Body of pancreas (tissue), 4 donors: ENCODE results near the gene TSPEAR. TPM values are rescaled to one million over a fixed set of nuclear protein-coding genes. Genes with fewer than 3 reads are reported as not detected.

Experiments
- ATAC-seq: fragments of 150-250 bp; one replicate; pipeline ENCODE4 v1.9.1; 2016
- DNase-seq, 4 donors: peaks; one replicate each; pipeline ENCODE4 v3.0.0-alpha.2; 2019
- H3K27ac ChIP-seq, 4 donors: fragments of 200-600 bp; sonication (generic); 1 replicate in 3 of 4; 2 replicates in 1 of 4; pipeline versions ENCODE4 v1.5.1 to v1.6.1; 2016 to 2019; ENCODE audit warnings: mild to moderate bottlenecking in 1 of 4, mixed read lengths in 1 of 4, moderate library complexity in 1 of 4
- H3K27me3 ChIP-seq, 2 donors: fragments of 200-600 bp; sonication (generic); one replicate each; pipeline ENCODE4 v1.6.0; 2016; ENCODE audit warnings: mild to moderate bottlenecking in 1 of 2
- H3K36me3 ChIP-seq, 2 donors: fragments of 200-600 bp; sonication (generic); replicated peaks in 1 of 2; 2 replicates each; pipeline ENCODE4 v1.5.1; 2016; ENCODE audit warnings: low read depth in 2 of 2; ENCODE audit not compliant: insufficient read depth in 1 of 2
- H3K4me1 ChIP-seq: fragments of 200-600 bp; sonication (generic); one replicate; pipeline ENCODE4 v1.6.0; 2016
- H3K4me3 ChIP-seq, 2 donors: fragments of 200-600 bp; sonication (generic); 1 replicate in 1 of 2; 2 replicates in 1 of 2; pipeline ENCODE4 v1.5.1; 2016 to 2019
- H3K9me3 ChIP-seq, 3 donors: fragments of 200-600 bp; sonication (generic); 1 replicate in 2 of 3; 2 replicates in 1 of 3; pipeline ENCODE4 v1.5.1; 2016
- CTCF ChIP-seq, 7 experiments: fragments of 450-650 bp in 4 of 7; fragments of 200-600 bp in 3 of 7; sonication (generic) in 3 of 7; IDR thresholded peaks; one replicate each; pipeline ENCODE4 v1.5.1; 2016 to 2019; ENCODE audit warnings: antibody characterized with exemption in 7 of 7
- POLR2A ChIP-seq, 3 donors: fragments of 450-650 bp; IDR thresholded peaks; one replicate each; pipeline ENCODE4 v1.6.1; 2016; ENCODE audit warnings: antibody characterized with exemption in 3 of 3, mild to moderate bottlenecking in 2 of 3
- WGBS, 2 donors: methylation state at CpG; one replicate each; pipeline ENCODE4 v1.1.5; 2017; 5-methylcytosine and 5-hydroxymethylcytosine counted together
- intact Hi-C: fragments of 100-400 bp; cut with DNase I; formaldehyde crosslinking; loops from one replicate; pipeline ENCODE4 v1.15.1; 2023
- total RNA-seq, 2 donors: library from RNA; depleted of rRNA; stranded (reverse); fragments of >200 nt; gene quantifications; one replicate each; pipeline ENCODE4 v1.1.0, GENCODE V29; 2016

TSPEAR gene
- total RNA-seq, 2 donors from 2014 or later = 0.52 TPM; not detected in 1

- H3K4me3 ChIP-seq = no peak within 1 kb of the TSS
- no peak for ATAC-seq
Observed at GRCh38 chr21:44626673-44627143, 84.7 kb downstream of the TSPEAR start, which contains the start of gene KRTAP10-9. KRTAP10-9 (plus strand) TSS chr21:44627093; CDS start chr21:44627172, 79 bp downstream.

GRCh38 chr21:44626262-44626661, 85.1 kb downstream of the TSPEAR start:
- intact Hi-C loops = no loop called here
- no peak overlapping the region for H3K4me3 ChIP-seq
- 64 to 72% methylated on average over 7 to 10 of the region's 10 CpGs for WGBS, 2 donors
- ATAC-seq (no peak), DNase-seq (no peak)
- no peaks in the 10 kb centered on the region for H3K27me3 ChIP-seq
- no peaks in the 10 kb centered on the region for H3K4me1 ChIP-seq
- TF ChIP-seq CTCF (IDR thresholded peaks at IDR 0.05) (no peak), POLR2A (IDR thresholded peaks at IDR 0.05) (no peak)
- no peak overlapping the region for H3K27ac ChIP-seq
- H3K36me3 ChIP-seq = no peaks in the 10 kb centered on the region
- H3K9me3 ChIP-seq = peaks cover 0 to 14% (median 0%) of the 10 kb centered on the region in 3 donors

More at GRCh38 chr21:44626673-44627143, 84.7 kb downstream of the TSPEAR start, which contains the start of gene KRTAP10-9:
- Histone ChIP-seq H3K9me3 (peaks cover 0 to 14% (median 0%) of the 10 kb centered on the region in 3 donors), H3K27me3 (no peaks in the 10 kb centered on the region), H3K36me3 (no peaks in the 10 kb centered on the region), H3K4me1 (no peaks in the 10 kb centered on the region), H3K27ac (no peak within 1 kb of the TSS)
- 49 to 65% methylated on average over 4 to 6 of the region's 7 CpGs for WGBS, 2 donors
- no peak for DNase-seq
- intact Hi-C loops = no loop called here
- TF ChIP-seq CTCF (IDR thresholded peaks at IDR 0.05) (no peak), POLR2A (IDR thresholded peaks at IDR 0.05) (no peak)

- TF ChIP-seq CTCF (IDR thresholded peaks at IDR 0.05) (no peak), POLR2A (IDR thresholded peaks at IDR 0.05) (no peak)
- H3K4me1 ChIP-seq = no peaks in the 10 kb centered on the region
- intact Hi-C loops = no loop called here
Observed at GRCh38 chr21:44625756-44626155, 85.6 kb downstream of the TSPEAR start.

GRCh38 chr21:44623575-44623974, 87.8 kb downstream of the TSPEAR start:
- Histone ChIP-seq H3K9me3 (peaks cover 0 to 14% (median 0%) of the 10 kb centered on the region in 3 donors), H3K27me3 (no peaks in the 10 kb centered on the region), H3K27ac (no peak overlapping the region), H3K4me3 (no peak overlapping the region), H3K36me3 (no peaks in the 10 kb centered on the region), H3K4me1 (no peaks in the 10 kb centered on the region)
- DNase-seq (no peak), ATAC-seq (no peak)
- no peak for TF ChIP-seq POLR2A (IDR thresholded peaks at IDR 0.05)
- TF ChIP-seq CTCF (IDR thresholded peaks at IDR 0.05) = no peak
- intact Hi-C loops = no loop called here

More at GRCh38 chr21:44625756-44626155, 85.6 kb downstream of the TSPEAR start:
- no peaks in the 10 kb centered on the region for H3K27me3 ChIP-seq
- ATAC-seq = no peak
- WGBS, 2 donors = 73 to 81% methylated on average over 7 of the region's 7 CpGs
- H3K36me3 ChIP-seq = no peaks in the 10 kb centered on the region
- no peak overlapping the region for H3K27ac ChIP-seq
- H3K9me3 ChIP-seq = peaks cover 0 to 14% (median 0%) of the 10 kb centered on the region in 3 donors
- no peak overlapping the region for H3K4me3 ChIP-seq
- no peak for DNase-seq

- DNase-seq = no peak
- Histone ChIP-seq H3K4me3 (no peak overlapping the region), H3K36me3 (no peaks in the 10 kb centered on the region), H3K27me3 (no peaks in the 10 kb centered on the region), H3K27ac (no peak overlapping the region), H3K4me1 (no peaks in the 10 kb centered on the region), H3K9me3 (peaks cover 0 to 14% (median 0%) of the 10 kb centered on the region in 3 donors)
- intact Hi-C loops = no loop called here
- no peak for TF ChIP-seq CTCF (IDR thresholded peaks at IDR 0.05)
- TF ChIP-seq POLR2A (IDR thresholded peaks at IDR 0.05) = no peak
- WGBS, 2 donors = 79 to 80% methylated on average over 6 of the region's 6 CpGs
- no peak for ATAC-seq
Observed at GRCh38 chr21:44619886-44620285, 91.5 kb downstream of the TSPEAR start.
